Stomach smooth muscle (tissue), 2 donors: ENCODE measurements around the gene SHISA7.

Experiments used
- H3K27ac ChIP-seq: one replicate; pipeline ENCODE4 v1.7.0; 2013; ENCODE audit warnings: mild to moderate bottlenecking, low read length, inconsistent platforms
- H3K27me3 ChIP-seq, 2 donors: one replicate each; pipeline ENCODE4 v1.7.0; 2013; ENCODE audit warnings: low read length in 2 of 2; ENCODE audit not compliant: insufficient read depth in 2 of 2, control insufficient read depth in 1 of 2
- H3K36me3 ChIP-seq, 2 donors: one replicate each; pipeline ENCODE4 v1.7.0; 2013; ENCODE audit warnings: low read length in 2 of 2; ENCODE audit not compliant: control insufficient read depth in 2 of 2, insufficient read depth in 2 of 2
- H3K4me1 ChIP-seq: one replicate; pipeline ENCODE4 v1.7.0; 2013; ENCODE audit warnings: low read length; ENCODE audit not compliant: control insufficient read depth, insufficient read depth
- H3K4me3 ChIP-seq, 2 donors: one replicate each; pipeline ENCODE4 v1.7.0; 2013; ENCODE audit warnings: low read length in 2 of 2
- H3K9ac ChIP-seq, 2 donors: one replicate each; pipeline ENCODE4 v1.7.0; 2013; ENCODE audit warnings: low read length in 2 of 2, mild to moderate bottlenecking in 1 of 2
- H3K9me3 ChIP-seq, 2 donors: one replicate each; pipeline ENCODE4 v1.7.0; 2013; ENCODE audit warnings: low read length in 2 of 2; ENCODE audit not compliant: control insufficient read depth in 2 of 2
- donor health status: healthy.
- donor health status: Pancreatic carcinoma.

The SHISA7 gene

DNA sequence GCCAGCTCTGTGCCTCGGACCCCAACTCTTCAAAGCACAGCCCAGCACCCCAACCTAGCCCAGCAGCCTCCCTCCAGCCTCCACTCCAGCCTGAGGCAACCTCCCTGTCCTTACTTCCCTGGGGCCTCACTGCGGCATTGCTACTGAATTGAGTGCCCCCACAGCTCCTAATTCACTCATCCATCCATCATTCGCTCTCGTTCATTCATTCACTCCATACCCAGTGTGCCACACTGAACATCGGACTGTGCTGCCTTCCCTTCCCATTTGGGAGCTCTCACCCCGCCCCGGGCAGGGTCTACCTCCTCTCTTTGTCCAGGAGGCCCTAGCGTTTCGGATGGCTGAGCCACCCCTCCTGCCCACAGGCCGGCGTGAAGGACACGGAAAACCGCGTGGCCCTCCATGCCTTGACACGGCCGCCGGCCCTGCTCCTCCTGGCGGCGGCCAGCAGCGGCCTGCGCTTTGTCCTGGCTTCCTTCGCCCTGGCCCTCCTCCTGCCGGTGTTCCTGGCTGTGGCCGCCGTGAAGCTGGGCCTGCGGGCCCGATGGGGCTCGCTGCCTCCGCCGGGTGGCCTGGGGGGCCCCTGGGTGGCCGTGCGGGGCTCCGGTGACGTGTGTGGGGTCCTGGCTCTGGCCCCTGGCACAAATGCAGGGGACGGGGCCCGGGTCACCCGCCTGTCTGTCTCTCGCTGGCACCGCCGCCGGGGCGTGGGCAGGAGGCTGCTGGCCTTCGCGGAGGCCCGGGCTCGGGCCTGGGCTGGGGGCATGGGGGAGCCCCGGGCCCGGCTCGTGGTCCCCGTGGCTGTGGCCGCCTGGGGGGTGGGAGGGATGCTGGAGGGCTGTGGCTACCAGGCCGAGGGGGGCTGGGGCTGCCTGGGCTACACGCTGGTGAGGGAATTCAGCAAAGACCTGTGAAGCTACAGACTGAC, 43.2 kb upstream of the SHISA7 start:
- peak overlapping the region; percentile 54 to 78 for H3K4me3 ChIP-seq
- no peaks in the 10 kb centered on the region for H3K27me3 ChIP-seq
- peaks cover 0 to 2% of the 10 kb centered on the region in 2 donors for H3K36me3 ChIP-seq
- H3K4me1 ChIP-seq = peaks cover 69% of the 10 kb centered on the region
- H3K9ac ChIP-seq = peak overlapping the region; percentile 68 to 70
- no peaks in the 10 kb centered on the region for H3K9me3 ChIP-seq
- H3K27ac ChIP-seq = peak overlapping the region; percentile 96

DNA sequence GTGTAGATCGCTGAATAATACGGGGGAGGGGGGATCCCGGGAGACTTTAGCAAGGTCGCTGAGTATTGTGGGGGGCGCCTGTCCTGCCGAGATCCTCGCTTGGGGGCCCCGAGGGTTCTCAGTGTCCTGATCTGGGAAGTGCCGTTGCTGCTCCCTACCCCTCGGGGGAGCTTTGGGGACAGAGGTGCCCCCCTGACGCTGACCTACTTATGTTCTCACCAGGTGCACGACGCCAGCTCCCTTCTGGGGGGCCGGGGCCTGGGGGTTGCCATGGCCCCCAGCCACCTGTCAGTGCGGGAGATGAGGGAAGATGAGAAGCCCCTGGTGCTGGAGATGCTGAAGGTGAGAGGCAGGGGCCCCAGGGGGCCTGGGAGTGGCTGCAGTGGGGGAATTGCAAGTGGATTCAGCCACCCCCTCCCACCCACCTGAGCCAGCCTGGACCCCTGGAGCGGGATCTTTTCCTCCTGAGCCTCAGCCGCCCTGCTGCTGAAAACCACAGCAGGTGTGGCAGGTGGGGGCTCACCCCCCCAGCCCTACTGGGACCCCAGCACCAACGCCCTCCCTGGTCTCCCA, 42.4 kb upstream of the SHISA7 start:
- H3K36me3 ChIP-seq = peaks cover 0 to 2% of the 10 kb centered on the region in 2 donors

DNA sequence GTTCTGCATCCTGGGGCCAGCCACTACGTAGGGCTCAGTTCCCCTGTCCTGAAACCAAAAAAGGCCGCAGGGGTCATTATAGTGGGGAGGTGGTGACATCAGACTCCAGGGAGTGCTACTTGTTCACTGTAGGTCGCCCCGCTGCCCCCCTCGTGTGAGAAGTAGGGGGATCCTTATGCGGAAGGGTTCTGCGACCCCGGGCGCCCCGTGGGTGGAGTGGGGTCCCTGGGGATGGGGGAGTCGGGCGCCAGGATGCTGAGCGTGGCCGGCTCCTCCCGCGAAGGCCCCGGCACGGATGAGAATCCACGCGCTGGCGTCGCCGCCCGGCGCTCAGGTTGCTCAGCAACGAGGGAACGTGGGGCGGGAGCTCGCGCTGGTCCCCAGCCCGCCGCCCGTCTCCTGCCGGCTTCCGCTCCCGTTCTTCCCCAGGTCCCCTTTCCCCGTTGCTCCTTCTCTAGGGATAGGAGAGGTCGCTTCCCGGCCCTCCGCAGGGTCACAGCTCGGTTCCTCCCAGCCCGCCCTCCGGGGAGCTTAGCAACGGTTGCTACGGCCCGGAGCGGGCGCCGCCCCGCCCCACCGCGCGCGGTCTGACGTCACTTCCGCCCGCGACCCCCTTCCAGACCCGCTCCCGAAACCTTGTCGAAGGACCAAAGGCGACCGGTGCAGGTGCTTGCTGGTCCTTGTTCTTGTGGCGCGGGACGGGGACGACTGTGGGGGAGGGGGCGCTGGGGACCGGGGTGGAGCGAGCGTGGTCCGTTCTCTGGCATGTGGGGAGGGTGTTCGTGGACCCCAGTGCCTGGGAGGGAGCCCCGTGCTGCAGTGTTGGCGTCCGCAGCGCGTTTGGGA, 41.7 kb upstream of the SHISA7 start, which contains the start of gene NAT14:
Gene NAT14, plus strand, starts transcription at position 596 of the 846 bp plus-strand sequence. CDS start 521 bp downstream, outside the sequence.
- peaks cover 57% of the 10 kb centered on the region for H3K4me1 ChIP-seq
- H3K9me3 ChIP-seq = no peaks in the 10 kb centered on the region
- peak within 1 kb of the TSS; percentile 65 to 78 for H3K4me3 ChIP-seq

More for the DNA sequence above, 42.4 kb upstream of the SHISA7 start:
- Histone ChIP-seq H3K27ac (peak overlapping the region; percentile 96), H3K4me1 (peaks cover 61% of the 10 kb centered on the region), H3K9ac (peak overlapping the region; percentile 62 to 75), H3K27me3 (no peaks in the 10 kb centered on the region), H3K4me3 (peak overlapping the region; percentile 65 to 78), H3K9me3 (no peaks in the 10 kb centered on the region)

DNA sequence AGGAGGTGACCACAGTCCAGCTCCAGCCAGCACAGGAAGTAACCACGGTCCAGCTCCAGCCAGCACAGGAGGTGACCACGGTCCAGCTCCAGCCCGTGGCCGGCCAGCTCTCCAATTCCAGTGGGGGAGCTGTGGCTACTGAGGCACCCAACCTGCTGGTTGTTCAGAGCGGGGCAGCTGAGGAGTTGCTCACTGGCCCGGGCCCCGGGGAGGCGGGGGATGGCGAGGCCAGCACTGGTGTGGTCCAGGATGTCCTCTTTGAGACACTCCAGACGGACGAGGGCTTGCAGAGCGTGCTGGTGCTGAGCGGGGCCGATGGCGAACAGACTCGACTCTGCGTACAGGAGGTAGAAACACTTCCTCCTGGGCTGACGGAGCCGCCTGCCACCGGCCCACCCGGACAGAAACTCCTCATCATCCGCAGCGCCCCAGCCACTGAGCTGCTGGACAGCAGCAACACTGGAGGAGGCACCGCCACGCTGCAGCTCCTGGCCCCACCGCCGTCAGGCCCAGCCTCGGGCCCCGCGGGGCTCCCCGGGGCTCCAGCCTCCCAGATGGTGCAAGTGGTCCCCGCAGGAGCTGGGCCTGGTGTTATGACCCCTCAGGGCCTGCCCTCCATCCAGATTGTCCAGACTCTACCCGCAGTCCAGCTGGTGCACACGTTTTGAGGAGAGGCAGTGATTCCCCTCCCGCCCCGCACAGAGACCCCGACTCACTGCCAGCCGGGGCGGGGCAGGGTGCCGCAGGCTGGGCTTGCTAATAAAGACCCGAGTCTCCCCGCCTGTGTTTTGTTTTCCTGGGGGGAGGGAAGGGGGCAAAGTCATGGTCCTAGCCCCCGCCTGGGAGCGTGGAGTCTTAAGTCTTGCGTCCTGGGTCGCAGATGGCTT, 40.8 kb upstream of the SHISA7 start:
- Histone ChIP-seq H3K4me3 (peak overlapping the region; percentile 65 to 78), H3K27ac (peak overlapping the region; percentile 96), H3K36me3 (peaks cover 0 to 2% of the 10 kb centered on the region in 2 donors), H3K9ac (peak overlapping the region; percentile 62 to 75), H3K4me1 (peaks cover 49% of the 10 kb centered on the region), H3K9me3 (no peaks in the 10 kb centered on the region), H3K27me3 (no peaks in the 10 kb centered on the region)

More for the DNA sequence above, 41.7 kb upstream of the SHISA7 start, which contains the start of gene NAT14:
- no peaks in the 10 kb centered on the region for H3K27me3 ChIP-seq
- peak within 1 kb of the TSS; percentile 62 to 75 for H3K9ac ChIP-seq
- H3K36me3 ChIP-seq = peaks cover 0 to 2% of the 10 kb centered on the region in 2 donors
- peak within 1 kb of the TSS; percentile 96 for H3K27ac ChIP-seq

DNA sequence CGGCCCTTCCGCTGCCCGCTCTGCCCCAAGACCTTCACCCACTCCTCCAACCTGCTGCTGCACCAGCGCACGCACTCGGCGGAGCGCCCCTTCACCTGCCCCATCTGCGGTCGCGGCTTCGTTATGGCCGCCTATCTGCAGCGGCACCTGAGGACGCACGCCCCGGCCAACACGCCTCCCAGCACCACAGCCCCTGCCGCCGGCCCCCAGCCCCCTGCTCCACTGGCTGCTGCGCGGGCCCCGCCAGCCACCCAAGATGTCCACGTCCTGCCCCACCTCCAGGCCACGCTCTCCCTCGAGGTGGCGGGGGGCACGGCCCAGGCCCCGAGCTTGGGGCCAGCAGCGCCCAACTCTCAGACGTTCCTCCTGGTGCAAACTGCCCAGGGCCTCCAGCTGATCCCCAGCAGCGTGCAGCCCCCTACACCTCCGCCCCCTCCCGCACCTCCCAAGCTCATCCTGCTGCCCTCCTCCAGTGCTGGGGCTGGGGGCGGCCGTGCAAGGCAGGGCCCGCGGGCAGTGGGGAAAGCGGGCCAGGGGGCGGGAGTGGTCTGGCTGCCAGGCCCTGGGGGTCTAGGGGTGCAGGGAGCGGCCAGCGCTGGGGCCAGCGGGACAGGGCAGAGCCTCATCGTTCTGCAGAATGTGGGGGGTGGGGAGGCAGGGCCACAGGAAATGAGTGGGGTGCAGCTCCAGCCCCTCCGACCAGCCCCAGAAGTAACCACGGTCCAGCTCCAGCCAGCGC, 40.0 kb upstream of the SHISA7 start:
- peaks cover 45% of the 10 kb centered on the region for H3K4me1 ChIP-seq

DNA sequence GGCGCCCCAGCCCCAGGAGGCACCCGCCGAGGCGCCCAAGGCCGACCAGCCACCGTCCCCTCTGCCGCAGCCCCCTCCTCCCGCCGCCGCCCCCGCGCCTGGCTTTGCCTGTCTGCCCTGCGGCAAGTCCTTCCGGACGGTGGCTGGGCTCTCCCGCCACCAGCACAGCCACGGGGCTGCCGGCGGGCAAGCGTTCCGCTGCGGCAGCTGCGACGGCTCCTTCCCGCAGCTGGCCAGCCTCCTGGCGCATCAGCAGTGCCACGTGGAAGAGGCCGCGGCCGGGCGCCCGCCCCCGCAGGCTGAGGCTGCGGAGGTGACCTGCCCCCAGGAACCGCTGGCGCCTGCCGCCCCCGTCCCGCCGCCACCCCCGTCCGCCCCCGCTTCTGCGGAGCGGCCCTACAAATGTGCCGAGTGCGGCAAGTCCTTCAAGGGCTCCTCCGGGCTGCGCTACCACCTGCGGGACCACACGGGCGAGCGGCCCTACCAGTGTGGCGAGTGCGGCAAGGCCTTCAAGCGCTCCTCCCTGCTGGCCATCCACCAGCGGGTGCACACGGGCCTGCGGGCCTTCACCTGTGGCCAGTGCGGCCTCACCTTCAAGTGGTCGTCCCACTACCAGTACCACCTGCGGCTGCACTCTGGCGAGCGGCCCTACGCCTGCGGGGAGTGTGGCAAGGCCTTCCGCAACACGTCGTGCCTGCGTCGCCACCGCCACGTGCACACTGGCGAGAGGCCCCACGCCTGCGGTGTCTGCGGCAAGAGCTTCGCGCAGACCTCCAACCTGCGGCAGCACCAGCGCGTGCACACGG, 39.3 kb upstream of the SHISA7 start:
- Histone ChIP-seq H3K9me3 (no peaks in the 10 kb centered on the region), H3K27ac (no peak overlapping the region), H3K27me3 (no peaks in the 10 kb centered on the region), H3K4me1 (peaks cover 44% of the 10 kb centered on the region), H3K36me3 (peaks cover 0 to 2% of the 10 kb centered on the region in 2 donors), H3K4me3 (no peak overlapping the region), H3K9ac (no peak overlapping the region)

More for the DNA sequence above, 40.0 kb upstream of the SHISA7 start:
- Histone ChIP-seq H3K9me3 (no peaks in the 10 kb centered on the region), H3K27ac (no peak overlapping the region), H3K9ac (no peak overlapping the region), H3K4me3 (no peak overlapping the region), H3K27me3 (no peaks in the 10 kb centered on the region), H3K36me3 (peaks cover 0 to 2% of the 10 kb centered on the region in 2 donors)

DNA sequence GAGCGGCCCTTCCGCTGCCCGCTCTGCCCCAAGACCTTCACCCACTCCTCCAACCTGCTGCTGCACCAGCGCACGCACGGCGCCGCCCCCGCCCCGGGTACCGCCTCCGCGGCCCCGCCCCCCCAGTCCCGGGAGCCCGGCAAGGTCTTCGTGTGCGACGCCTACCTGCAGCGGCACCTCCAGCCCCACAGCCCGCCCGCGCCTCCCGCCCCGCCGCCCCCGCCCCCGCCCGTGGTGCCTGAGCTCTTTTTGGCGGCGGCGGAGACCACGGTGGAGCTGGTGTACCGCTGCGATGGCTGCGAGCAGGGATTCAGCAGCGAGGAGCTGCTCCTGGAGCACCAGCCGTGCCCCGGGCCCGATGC, 38.7 kb upstream of the SHISA7 start:
- H3K9me3 ChIP-seq = no peaks in the 10 kb centered on the region
- H3K4me1 ChIP-seq = peaks cover 38% of the 10 kb centered on the region
- H3K27ac ChIP-seq = no peak overlapping the region
- no peak overlapping the region for H3K9ac ChIP-seq
- no peaks in the 10 kb centered on the region for H3K27me3 ChIP-seq
- H3K36me3 ChIP-seq = peaks cover 0 to 2% of the 10 kb centered on the region in 2 donors
- H3K4me3 ChIP-seq = no peak overlapping the region

DNA sequence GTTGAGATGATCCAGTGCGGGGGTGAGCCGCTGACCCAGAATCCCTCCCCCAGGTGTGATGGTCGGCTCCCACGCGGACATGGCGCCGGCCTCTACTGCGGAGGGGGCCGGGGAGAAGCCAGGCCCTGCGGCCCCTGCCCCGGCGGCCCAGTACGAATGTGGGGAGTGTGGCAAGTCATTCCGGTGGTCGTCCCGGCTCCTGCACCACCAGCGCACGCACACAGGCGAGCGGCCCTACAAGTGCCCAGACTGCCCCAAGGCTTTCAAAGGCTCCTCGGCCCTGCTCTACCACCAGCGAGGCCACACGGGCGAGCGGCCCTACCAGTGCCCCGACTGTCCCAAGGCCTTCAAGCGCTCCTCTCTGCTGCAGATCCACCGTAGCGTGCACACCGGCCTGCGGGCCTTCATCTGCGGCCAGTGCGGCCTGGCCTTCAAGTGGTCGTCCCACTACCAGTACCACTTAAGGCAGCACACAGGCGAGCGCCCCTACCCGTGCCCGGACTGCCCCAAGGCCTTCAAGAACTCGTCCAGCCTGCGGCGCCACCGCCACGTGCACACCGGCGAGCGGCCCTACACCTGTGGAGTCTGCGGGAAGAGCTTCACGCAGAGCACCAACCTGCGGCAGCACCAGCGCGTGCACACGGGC, 38.2 kb upstream of the SHISA7 start:
- no peaks in the 10 kb centered on the region for H3K9me3 ChIP-seq
- H3K36me3 ChIP-seq = peaks cover 0 to 2% of the 10 kb centered on the region in 2 donors
- no peak overlapping the region for H3K9ac ChIP-seq
- no peak overlapping the region for H3K4me3 ChIP-seq
- no peaks in the 10 kb centered on the region for H3K27me3 ChIP-seq
- peaks cover 34% of the 10 kb centered on the region for H3K4me1 ChIP-seq
- no peak overlapping the region for H3K27ac ChIP-seq
